Measurements from ENCODE around the gene SLC5A7. TPM values are rescaled to one million over a fixed set of nuclear protein-coding genes. Genes with fewer than 3 reads are reported as not detected.
A peak's percentile ranks its signal among the peaks of the same experiment; 100 is the strongest.

Gene SLC5A7
- total RNA-seq, 1 donor from 2014 or later: 2.7 TPM

- Mint-ChIP-seq H3K4me3 (no peak overlapping the region), H3K27ac (ENCODE audit: unreplicated experiment) (no peak overlapping the region), H3K4me1 (no peaks in the 10 kb centered on the region), H3K27me3 (ENCODE audit: low read depth) (no peaks in the 10 kb centered on the region), H3K36me3 (ENCODE audit: low read depth) (no peaks in the 10 kb centered on the region), H3K9me3 (peaks cover 4% of the 10 kb centered on the region)
- DNase-seq (ENCODE audit: low read depth, low spot score): no peak
- no peak for TF ChIP-seq CTCF (conservative IDR thresholded peaks at IDR 0.05)
These were observed 43.6 kb downstream of the SLC5A7 start for GRCh38 chr2:108029912-108030311.

GRCh38 chr2:108031471-108031941, 45.2 kb downstream of the SLC5A7 start:
- Mint-ChIP-seq H3K27ac (ENCODE audit: unreplicated experiment) (no peak overlapping the region), H3K36me3 (ENCODE audit: low read depth) (no peaks in the 10 kb centered on the region), H3K27me3 (ENCODE audit: low read depth) (no peaks in the 10 kb centered on the region), H3K9me3 (peaks cover 6% of the 10 kb centered on the region), H3K4me1 (no peaks in the 10 kb centered on the region), H3K4me3 (no peak overlapping the region)
- no peak for TF ChIP-seq CTCF (conservative IDR thresholded peaks at IDR 0.05)
- no peak for DNase-seq (ENCODE audit: low read depth, low spot score)

- Mint-ChIP-seq H3K4me3 (no peak overlapping the region), H3K9me3 (peaks cover 9% of the 10 kb centered on the region), H3K27me3 (ENCODE audit: low read depth) (peaks cover 3% of the 10 kb centered on the region), H3K36me3 (ENCODE audit: low read depth) (no peaks in the 10 kb centered on the region), H3K4me1 (no peaks in the 10 kb centered on the region), H3K27ac (ENCODE audit: unreplicated experiment) (no peak overlapping the region)
- TF ChIP-seq CTCF (conservative IDR thresholded peaks at IDR 0.05): peak; percentile 19
- DNase-seq (ENCODE audit: low read depth, low spot score): no peak
These were observed 48.5 kb downstream of the SLC5A7 start for GRCh38 chr2:108034843-108035242.

GRCh38 chr2:108048752-108049151, 62.4 kb downstream of the SLC5A7 start:
- DNase-seq (ENCODE audit: low read depth, low spot score): no peak
- H3K4me3 Mint-ChIP-seq: no peak overlapping the region
- TF ChIP-seq CTCF (conservative IDR thresholded peaks at IDR 0.05): no peak
- H3K4me1 Mint-ChIP-seq: no peaks in the 10 kb centered on the region
- H3K36me3 Mint-ChIP-seq (ENCODE audit: low read depth): no peaks in the 10 kb centered on the region
- peaks cover 4% of the 10 kb centered on the region for H3K27me3 Mint-ChIP-seq (ENCODE audit: low read depth)
- H3K9me3 Mint-ChIP-seq: peaks cover 19% of the 10 kb centered on the region
- H3K27ac Mint-ChIP-seq (ENCODE audit: unreplicated experiment): no peak overlapping the region

GRCh38 chr2:108058576-108059137, 72.3 kb downstream of the SLC5A7 start:
- DNase-seq (ENCODE audit: low read depth, low spot score): no peak
- TF ChIP-seq CTCF (conservative IDR thresholded peaks at IDR 0.05): no peak
- Mint-ChIP-seq H3K36me3 (ENCODE audit: low read depth) (no peaks in the 10 kb centered on the region), H3K9me3 (no peaks in the 10 kb centered on the region), H3K4me3 (no peak overlapping the region), H3K4me1 (no peaks in the 10 kb centered on the region), H3K27ac (ENCODE audit: unreplicated experiment) (no peak overlapping the region), H3K27me3 (ENCODE audit: low read depth) (peaks cover 13% of the 10 kb centered on the region)
